Limb (tissue), 2 donors: ENCODE data around the gene KCTD4.
"Not testable (repeated sequence)": the region's sequence is repeated elsewhere in the genome, so short reads cannot be mapped to it uniquely, and the experiment has no call there.

Source experiments
- DNase-seq, 2 donors: peaks; one replicate each; pipeline ENCODE4 v3.0.0-alpha.2; 2016; ENCODE audit errors: extremely low spot score in 2 of 2

Gene KCTD4

GRCh38 chr13:45215392-45216077, 14.7 kb upstream of the KCTD4 start:
- DNase-seq: no peak

GRCh38 chr13:45209229-45209628, 8.4 kb upstream of the KCTD4 start:
- DNase-seq: no peak

- no peak for DNase-seq
Measured at GRCh38 chr13:45208132-45208531, 7.3 kb upstream of the KCTD4 start.

- no peak for DNase-seq
Measured at GRCh38 chr13:45207319-45207718, 6.5 kb upstream of the KCTD4 start.

- DNase-seq: no peak
Measured at GRCh38 chr13:45206340-45206739, 5.5 kb upstream of the KCTD4 start.

- no peak for DNase-seq
Measured at GRCh38 chr13:45205124-45205523, 4.3 kb upstream of the KCTD4 start.

GRCh38 chr13:45199711-45200110, 1.1 kb downstream of the KCTD4 start:
- no peak for DNase-seq

- DNase-seq: no peak
Measured at GRCh38 chr13:45198924-45199323, 1.9 kb downstream of the KCTD4 start.

- no peak for DNase-seq
Measured at GRCh38 chr13:45198041-45198440, 2.8 kb downstream of the KCTD4 start.

- no peak for DNase-seq
Measured at GRCh38 chr13:45196622-45197021, 4.2 kb downstream of the KCTD4 start.

GRCh38 chr13:45196096-45196495, 4.7 kb downstream of the KCTD4 start:
- DNase-seq: no peak

GRCh38 chr13:45195421-45195820, 5.4 kb downstream of the KCTD4 start:
- no peak for DNase-seq

- DNase-seq: peak; percentile 59 to 68
Measured at GRCh38 chr13:45194081-45194939, 6.5 kb downstream of the KCTD4 start.

GRCh38 chr13:45191874-45192273, 9.0 kb downstream of the KCTD4 start:
- no peak for DNase-seq

- DNase-seq: not testable (repeated sequence)
Measured at GRCh38 chr13:45189511-45189910, 11.3 kb downstream of the KCTD4 start.

- DNase-seq: not testable (repeated sequence)
Measured at GRCh38 chr13:45189077-45189476, 11.8 kb downstream of the KCTD4 start.

- DNase-seq: no peak
Measured at GRCh38 chr13:45185286-45185685, 15.6 kb downstream of the KCTD4 start.

- no peak for DNase-seq
Measured at GRCh38 chr13:45184693-45185092, 16.2 kb downstream of the KCTD4 start.

- DNase-seq: no peak
Measured at GRCh38 chr13:45180713-45181601, 19.9 kb downstream of the KCTD4 start.

GRCh38 chr13:45180303-45180702, 20.5 kb downstream of the KCTD4 start:
- DNase-seq: no peak

- DNase-seq: no peak
Measured at GRCh38 chr13:45179428-45179827, 21.4 kb downstream of the KCTD4 start.
